Epithelial cell of prostate (primary cell): ENCODE data around the gene APOB.

ENCODE experiments used
- DNase-seq: peaks from one replicate; pipeline ENCODE4 v3.0.0-alpha.2; 2011; ENCODE audit warnings: low read depth, low spot score
- H3K27ac ChIP-seq: fragments of 450-650 bp; 2 replicates; pipeline ENCODE4 v1.5.1; 2017; ENCODE audit warnings: mild to moderate bottlenecking

Gene APOB

DNA sequence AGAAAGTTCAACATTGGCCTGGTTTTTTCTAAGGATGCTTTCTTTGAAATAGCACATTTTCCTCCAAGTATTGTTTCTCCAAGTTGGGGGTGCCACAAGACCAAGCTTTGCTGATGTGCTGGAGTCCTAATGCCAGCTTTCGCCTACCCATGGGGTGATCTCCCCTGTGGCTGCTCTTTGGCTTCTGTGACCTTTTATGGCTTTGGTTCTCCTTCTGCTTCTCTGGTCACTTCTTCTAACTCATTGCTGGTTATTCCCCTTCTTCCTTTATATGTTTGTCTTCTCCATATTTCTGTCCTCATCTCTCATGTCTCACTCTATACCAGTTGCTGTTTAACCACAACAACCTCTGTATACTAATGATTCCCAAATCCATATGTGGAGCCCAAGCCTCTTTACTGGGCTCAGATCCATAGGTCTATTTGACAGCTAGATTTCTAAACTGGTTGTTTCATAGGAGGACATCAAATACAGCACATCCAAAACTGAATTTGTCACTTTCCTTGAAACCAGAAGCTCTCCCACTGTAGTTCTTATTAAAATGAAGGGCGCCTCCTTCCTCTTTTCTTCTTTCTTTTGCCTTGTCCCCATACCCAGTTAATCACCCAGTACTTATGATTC, 23.1 kb downstream of the APOB start:
- H3K27ac ChIP-seq, result no peak overlapping the region
- no peak for DNase-seq

- no peak for DNase-seq
- no peak overlapping the region for H3K27ac ChIP-seq
These were observed 23.7 kb downstream of the APOB start for GRCh38 chr2:21020031-21020667.

DNA sequence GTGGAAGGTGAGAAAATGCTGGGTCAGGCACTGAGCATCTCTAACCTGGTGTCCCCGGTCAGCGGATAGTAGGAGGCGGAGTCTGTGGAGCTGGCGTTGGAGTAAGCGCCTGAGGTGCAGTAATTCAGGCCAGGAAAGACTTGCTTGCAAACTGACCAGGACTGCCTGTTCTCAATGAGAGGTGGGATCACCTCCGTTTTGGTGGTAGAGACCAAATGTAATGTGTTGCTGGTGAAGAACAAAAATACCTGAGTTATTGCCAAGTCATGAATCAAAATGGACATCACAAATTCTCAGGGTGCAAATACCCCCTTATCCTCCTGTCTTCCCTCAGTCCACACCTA, 24.2 kb downstream of the APOB start:
- H3K27ac ChIP-seq, result no peak overlapping the region
- DNase-seq, result no peak

DNA sequence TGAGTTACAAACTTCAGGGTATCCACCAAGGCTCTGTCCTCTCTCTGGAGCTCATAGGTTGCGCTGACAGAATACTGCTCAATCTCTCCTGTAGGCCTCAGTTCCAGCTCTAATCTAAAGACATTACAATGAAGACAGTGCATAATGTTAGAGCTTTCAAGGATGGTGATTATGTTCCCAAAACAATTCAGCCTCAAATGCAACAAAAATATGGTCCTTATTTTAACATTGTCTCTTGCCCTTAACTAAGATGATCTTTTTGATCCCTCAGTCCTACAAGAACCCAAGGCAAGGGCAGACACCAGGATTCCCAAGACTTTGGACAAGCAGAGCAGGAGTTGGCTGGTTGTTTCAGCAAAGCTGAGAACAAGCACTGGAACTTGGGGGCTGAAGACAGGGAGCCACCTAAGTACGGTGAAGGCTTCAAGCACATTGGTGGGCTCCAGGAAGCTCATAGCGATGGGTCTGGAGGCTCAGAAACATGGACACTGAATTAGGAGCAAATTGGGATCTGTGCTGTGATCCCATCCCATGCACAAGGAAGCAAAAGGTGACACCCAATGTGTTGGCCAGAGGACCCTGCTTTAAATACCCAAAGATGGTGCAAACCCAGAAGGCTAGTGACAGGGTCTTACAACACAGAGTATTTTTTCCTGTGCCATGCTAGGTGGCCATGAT, 24.7 kb downstream of the APOB start:
- no peak for DNase-seq
- no peak overlapping the region for H3K27ac ChIP-seq

DNA sequence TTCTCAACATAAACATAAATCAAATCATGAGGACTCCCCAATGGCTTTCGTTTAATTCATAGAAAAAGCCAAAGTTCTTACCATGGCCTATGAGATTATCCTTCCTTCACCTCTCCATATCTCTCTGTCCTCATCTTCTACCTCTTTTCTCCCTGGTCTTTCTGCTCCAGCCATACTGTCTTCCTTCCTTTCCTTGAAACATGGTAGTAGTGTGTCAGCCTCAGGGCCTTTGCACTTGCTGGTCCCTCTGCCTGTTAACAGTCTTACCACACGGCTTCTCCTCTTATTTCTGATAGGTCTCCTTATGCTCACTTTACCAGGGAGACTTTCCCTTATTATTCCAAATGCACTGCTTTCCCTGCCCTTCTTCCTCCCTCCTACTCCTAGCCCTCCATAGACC, 25.6 kb downstream of the APOB start:
- no peak for DNase-seq
- H3K27ac ChIP-seq, result no peak overlapping the region

GRCh38 chr2:21017748-21018276, 26.1 kb downstream of the APOB start:
- no peak overlapping the region for H3K27ac ChIP-seq
- DNase-seq, result no peak

- H3K27ac ChIP-seq, result no peak overlapping the region
- DNase-seq, result no peak
These were observed 28.6 kb downstream of the APOB start for GRCh38 chr2:21015281-21015645.

DNA sequence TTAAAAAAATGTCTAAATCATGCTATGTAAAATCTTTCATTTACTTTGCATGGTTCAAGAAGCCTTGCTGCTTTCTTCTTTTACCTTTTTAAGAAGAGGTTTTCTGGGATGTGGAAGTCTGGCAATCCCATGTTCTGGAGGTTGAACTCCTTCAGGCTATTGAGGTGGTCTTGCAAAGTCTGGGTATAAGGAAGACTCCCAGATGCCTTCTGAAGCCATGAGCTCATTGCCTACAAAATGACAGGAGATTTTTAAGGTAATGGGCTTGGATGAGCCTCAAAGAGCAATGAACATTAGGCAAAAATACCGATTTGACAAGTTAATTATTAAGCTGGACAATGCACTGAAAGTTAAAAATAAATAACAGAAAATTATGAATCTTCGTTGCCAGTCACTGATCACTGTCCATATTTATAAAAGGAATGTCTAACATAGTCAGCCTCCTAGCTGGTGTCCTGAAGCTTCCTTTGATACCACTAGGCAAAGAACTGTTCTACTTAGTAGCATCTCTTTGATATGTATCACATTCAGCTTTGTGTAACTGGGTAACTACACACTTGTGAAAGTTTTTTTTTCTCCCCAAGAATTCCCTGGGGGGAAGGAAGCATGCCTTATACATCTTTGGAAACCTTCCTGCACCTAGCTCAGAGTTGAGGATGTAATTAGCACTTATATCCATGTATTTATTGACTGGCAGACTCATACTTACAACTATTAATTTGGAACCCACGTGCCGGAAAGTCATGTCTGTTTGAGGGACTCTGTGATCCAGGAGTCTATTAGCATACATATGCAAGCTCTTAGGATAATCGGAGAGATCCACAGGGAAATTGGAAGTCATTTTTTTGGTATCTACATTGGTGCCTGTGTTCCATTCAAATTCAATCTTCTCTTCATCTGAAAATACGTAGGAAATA, 29.3 kb downstream of the APOB start:
- no peak for DNase-seq
- no peak overlapping the region for H3K27ac ChIP-seq

DNA sequence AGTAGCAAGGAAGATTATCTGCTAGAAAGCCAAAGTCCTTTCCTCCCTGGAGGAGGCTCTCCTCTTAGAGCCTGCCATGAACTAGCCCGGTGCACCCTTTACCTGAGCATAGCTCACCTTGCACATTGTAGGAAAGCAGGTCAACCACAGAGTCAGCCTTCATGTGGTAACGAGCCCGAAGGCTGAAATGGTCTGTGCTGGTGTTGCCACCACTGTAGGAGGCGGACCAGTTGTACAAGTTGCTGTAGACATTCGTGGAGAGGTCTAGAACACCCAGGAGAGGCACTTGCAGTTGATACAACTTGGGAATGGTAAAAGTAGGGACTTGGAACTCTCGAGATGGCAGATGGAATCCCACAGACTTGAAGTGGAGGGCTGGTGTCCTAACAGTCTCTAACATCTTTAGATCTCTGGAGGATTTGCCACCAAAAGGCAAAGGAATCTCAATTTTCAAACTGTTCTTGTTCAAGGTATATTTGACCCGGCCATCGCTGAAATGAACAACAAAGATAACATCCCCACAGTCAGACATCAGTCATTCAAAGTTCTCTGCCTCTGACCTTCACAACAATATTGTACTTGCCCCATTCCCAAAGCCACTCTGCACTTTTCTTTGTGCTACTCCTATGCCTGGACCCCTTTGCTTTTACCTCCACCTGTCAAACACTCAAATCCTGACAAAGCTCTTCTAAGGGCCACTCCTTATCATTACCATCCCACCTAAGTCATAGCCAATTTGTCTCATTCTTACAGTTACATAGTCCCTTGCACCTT, 30.6 kb downstream of the APOB start:
- no peak overlapping the region for H3K27ac ChIP-seq
- DNase-seq, result no peak

GRCh38 chr2:21012557-21012937, 31.3 kb downstream of the APOB start:
- H3K27ac ChIP-seq, result no peak overlapping the region
- DNase-seq, result no peak

DNA sequence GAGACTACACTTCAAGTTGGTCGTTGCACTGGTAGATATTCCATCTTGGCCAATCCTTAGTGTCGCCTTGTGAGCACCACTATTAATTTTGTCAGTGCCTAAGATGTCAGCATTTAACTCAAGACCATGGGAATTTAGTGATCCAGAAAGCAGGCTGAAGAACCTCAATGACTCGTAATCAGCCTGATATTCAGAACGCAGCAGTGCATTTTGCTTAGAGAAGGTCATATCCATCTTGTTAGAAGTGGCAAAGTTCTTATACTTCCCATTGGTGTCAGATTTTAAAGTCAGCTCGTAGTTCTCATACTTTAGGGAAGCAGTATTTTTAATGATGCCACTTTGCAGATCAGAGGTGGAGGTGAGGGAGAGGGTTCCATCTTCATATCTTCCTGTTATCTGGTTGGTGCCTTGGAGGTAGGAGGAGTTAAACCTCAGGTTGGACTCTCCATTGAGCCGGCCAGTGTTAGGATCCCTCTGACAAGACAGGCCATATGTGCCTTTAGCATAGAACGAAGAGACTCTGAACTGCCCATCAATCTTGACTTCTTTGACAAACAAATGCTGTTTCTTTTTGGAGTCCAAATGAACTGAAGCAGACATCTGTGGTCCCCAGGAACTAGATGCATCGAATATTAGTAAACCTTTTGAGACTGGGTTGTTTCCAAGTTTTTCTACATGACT, 31.9 kb downstream of the APOB start:
- H3K27ac ChIP-seq, result no peak overlapping the region
- no peak for DNase-seq

DNA sequence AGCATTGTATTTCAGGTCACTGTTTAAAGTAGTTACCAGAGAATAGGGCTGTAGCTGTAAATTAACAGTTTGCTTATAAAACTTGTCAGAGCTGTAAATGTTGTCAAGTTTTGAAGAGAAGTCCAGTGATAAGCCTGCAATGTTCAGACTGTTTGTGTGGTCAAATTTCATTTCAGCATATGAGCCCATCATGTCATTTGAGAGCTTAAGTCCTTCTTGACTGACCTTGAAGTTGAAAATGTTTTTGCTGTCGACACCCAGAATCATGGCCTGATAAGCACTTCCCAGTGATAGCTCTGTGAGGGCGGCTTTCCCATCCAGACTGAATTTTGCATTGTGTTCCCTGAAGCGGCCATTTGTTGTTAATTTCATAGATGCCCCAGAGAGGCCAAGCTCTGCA, 32.4 kb downstream of the APOB start:
- no peak overlapping the region for H3K27ac ChIP-seq
- DNase-seq, result no peak

GRCh38 chr2:21010813-21011439, 32.9 kb downstream of the APOB start:
- H3K27ac ChIP-seq, result no peak overlapping the region
- no peak for DNase-seq

GRCh38 chr2:21009662-21010225, 34.1 kb downstream of the APOB start:
- DNase-seq, result no peak
- no peak overlapping the region for H3K27ac ChIP-seq

- no peak overlapping the region for H3K27ac ChIP-seq
- DNase-seq, result no peak
These were observed 34.8 kb downstream of the APOB start for GRCh38 chr2:21008790-21009661.

DNA sequence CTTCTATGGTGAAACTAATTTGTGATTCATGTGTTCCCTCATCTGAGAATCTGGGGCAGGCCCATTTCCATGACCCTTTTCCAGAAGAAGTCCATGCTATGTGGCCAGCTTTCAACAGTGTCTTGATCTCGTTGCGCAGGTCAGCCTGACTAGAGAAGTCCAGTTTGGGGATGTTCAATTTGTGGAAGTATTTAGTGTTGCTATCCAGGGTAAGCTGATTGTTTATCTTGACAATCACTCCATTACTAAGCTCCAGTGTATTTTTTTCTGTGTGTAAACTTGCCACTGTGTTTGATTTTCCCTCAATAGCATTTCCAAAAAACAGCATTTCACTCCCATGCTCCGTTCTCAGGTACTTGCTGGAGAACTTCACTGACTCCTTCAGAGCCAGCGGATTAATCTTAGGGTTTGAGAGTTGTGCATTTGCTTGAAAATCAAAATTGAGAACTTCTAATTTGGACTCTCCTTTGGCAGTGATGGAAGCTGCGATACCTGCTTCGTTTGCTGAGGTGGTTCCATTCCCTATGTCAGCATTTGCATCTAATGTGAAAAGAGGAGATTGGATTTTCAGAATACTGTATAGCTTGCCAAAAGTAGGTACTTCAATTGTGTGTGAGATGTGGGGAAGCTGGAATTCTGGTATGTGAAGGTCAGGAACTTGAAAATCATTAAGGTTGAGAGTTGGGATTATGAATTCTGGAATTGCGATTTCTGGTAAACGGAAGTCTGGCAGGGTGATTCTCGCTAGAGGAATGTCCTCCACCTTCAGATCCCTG, 35.7 kb downstream of the APOB start:
- no peak for DNase-seq
- no peak overlapping the region for H3K27ac ChIP-seq
